Cardiac muscle cell (in vitro differentiated cells and primary cell): Measurements from ENCODE around the gene ARHGEF26. TPM values are rescaled to one million over a fixed set of nuclear protein-coding genes. Genes with fewer than 3 reads are reported as not detected.

Experiments used
- DNase-seq, 2 donors: peaks; one replicate each; pipeline versions ENCODE4 v3.0.0 to v3.0.0-alpha.2; 2010 to 2017; ENCODE audit warnings: low read depth in 1 of 2, low spot score in 1 of 2
- H3K27ac ChIP-seq: fragments of 200-600 bp; sonication (generic); 2 replicates; pipeline ENCODE4 v1.5.1; 2016
- H3K27me3 ChIP-seq: fragments of 200-600 bp; sonication (generic); 2 replicates; pipeline ENCODE4 v1.6.0; 2016; ENCODE audit warnings: control low read depth
- H3K36me3 ChIP-seq: fragments of 200-600 bp; sonication (generic); 2 replicates; pipeline ENCODE4 v1.5.1; 2016; ENCODE audit warnings: control low read depth
- H3K4me1 ChIP-seq: fragments of 200-600 bp; sonication (generic); 2 replicates; pipeline ENCODE4 v1.8.1; 2017; ENCODE audit warnings: low read depth, mild to moderate bottlenecking, mixed run types
- H3K4me3 ChIP-seq: fragments of 200-600 bp; sonication (generic); 2 replicates; pipeline ENCODE4 v1.5.1; 2016; ENCODE audit warnings: mild to moderate bottlenecking
- H3K9me3 ChIP-seq: fragments of 200-600 bp; sonication (generic); 2 replicates; pipeline ENCODE4 v1.5.1; 2017; ENCODE audit warnings: low read depth, mild to moderate bottlenecking, control low read depth
- CTCF ChIP-seq: IDR thresholded peaks from 2 replicates; pipeline ENCODE4 v1.5.1; 2012; ENCODE audit warnings: low read depth, mild to moderate bottlenecking, low read length
- polyA plus RNA-seq: library from polyadenylated mRNA; unstranded; fragments of >200 nt; fragmentation: Nextera tagmentation; extraction: Ambion mirVana; gene quantifications from 2 replicates; pipeline ENCODE4 v1.2.1, GENCODE V29; 2016
- total RNA-seq: library from RNA; depleted of rRNA; stranded (reverse); fragments of >200 nt; gene quantifications from 2 replicates; pipeline ENCODE4 v1.2.3, GENCODE V29; 2016

Gene ARHGEF26, protein sequence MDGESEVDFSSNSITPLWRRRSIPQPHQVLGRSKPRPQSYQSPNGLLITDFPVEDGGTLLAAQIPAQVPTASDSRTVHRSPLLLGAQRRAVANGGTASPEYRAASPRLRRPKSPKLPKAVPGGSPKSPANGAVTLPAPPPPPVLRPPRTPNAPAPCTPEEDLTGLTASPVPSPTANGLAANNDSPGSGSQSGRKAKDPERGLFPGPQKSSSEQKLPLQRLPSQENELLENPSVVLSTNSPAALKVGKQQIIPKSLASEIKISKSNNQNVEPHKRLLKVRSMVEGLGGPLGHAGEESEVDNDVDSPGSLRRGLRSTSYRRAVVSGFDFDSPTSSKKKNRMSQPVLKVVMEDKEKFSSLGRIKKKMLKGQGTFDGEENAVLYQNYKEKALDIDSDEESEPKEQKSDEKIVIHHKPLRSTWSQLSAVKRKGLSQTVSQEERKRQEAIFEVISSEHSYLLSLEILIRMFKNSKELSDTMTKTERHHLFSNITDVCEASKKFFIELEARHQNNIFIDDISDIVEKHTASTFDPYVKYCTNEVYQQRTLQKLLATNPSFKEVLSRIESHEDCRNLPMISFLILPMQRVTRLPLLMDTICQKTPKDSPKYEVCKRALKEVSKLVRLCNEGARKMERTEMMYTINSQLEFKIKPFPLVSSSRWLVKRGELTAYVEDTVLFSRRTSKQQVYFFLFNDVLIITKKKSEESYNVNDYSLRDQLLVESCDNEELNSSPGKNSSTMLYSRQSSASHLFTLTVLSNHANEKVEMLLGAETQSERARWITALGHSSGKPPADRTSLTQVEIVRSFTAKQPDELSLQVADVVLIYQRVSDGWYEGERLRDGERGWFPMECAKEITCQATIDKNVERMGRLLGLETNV
- total RNA-seq (4.0 and 4.2 TPM in 2 replicates), polyA plus RNA-seq (2.9 and 3.4 TPM in 2 replicates)

DNA sequence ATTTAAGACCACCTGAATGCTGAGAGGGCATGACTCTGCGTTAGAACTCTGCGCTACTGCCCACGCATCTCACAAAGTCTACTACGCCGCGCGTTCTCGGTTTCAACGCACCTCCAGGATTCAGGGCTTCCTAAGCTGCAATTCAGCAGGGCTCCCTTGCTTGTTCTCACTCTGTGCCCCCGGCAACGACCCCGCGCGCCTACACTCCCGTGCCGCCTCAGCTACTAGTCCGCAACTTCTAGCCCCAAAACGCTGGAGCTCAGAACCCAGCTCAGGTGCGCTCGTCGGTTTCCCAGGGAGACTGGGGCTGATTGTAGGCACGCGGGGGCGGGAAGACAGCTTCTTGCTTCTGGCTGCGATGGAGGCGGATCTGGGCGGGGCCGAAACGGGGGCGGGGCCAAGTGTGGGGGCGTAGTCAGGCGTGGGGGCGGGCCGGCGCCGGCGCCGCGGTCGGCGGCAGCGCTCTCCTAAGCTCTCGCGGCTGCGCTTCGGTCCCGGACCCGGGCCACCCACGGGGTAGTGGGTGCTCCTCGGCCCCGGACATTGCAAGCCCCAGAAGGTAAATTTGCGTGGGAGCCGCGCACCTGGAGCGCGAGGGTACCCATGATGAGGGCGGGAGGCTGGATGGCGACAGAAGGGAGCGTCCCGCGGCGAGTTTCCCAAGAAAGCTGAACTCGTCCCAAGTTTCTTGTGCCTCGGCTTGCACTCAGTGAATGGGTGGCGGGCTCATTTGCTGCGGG, at the start of gene ARHGEF26:
Gene ARHGEF26 (plus strand): TSS at position 430 of the 740 bp plus-strand sequence. CDS start 603 bp downstream, outside the sequence.
- no peaks in the 10 kb centered on the region for H3K36me3 ChIP-seq
- H3K9me3 ChIP-seq: no peaks in the 10 kb centered on the region
- H3K4me3 ChIP-seq: peak within 1 kb of the TSS; percentile 52
- peaks cover 6% of the 10 kb centered on the region for H3K4me1 ChIP-seq
- peaks cover 32% of the 10 kb centered on the region for H3K27me3 ChIP-seq
- no peak within 1 kb of the TSS for H3K27ac ChIP-seq
- no peak for TF ChIP-seq CTCF
- DNase-seq: peak; percentile 79 to 85

- H3K4me1 ChIP-seq: no peaks in the 10 kb centered on the region
- H3K36me3 ChIP-seq: no peaks in the 10 kb centered on the region
- DNase-seq: no peak
- TF ChIP-seq CTCF: no peak
- H3K4me3 ChIP-seq: no peak overlapping the region
- no peak overlapping the region for H3K27ac ChIP-seq
- no peaks in the 10 kb centered on the region for H3K27me3 ChIP-seq
- no peaks in the 10 kb centered on the region for H3K9me3 ChIP-seq
These were observed 46.2 kb upstream of the ARHGEF26 start for GRCh38 chr3:154074966-154075365.

- no peaks in the 10 kb centered on the region for H3K4me1 ChIP-seq
- H3K4me3 ChIP-seq: no peak overlapping the region
- H3K36me3 ChIP-seq: no peaks in the 10 kb centered on the region
- no peaks in the 10 kb centered on the region for H3K9me3 ChIP-seq
- DNase-seq: no peak
- no peak for TF ChIP-seq CTCF
- H3K27me3 ChIP-seq: no peaks in the 10 kb centered on the region
- no peak overlapping the region for H3K27ac ChIP-seq
These were observed 42.5 kb upstream of the ARHGEF26 start for GRCh38 chr3:154078672-154079071.

- no peak for DNase-seq
- H3K36me3 ChIP-seq: no peaks in the 10 kb centered on the region
- no peak overlapping the region for H3K27ac ChIP-seq
- no peak for TF ChIP-seq CTCF
- no peaks in the 10 kb centered on the region for H3K9me3 ChIP-seq
- H3K27me3 ChIP-seq: no peaks in the 10 kb centered on the region
- no peaks in the 10 kb centered on the region for H3K4me1 ChIP-seq
- no peak overlapping the region for H3K4me3 ChIP-seq
These were observed 39.9 kb upstream of the ARHGEF26 start for GRCh38 chr3:154081305-154081704.

GRCh38 chr3:154085071-154085470, 36.1 kb upstream of the ARHGEF26 start:
- no peak for TF ChIP-seq CTCF
- Histone ChIP-seq H3K27ac (no peak overlapping the region), H3K36me3 (no peaks in the 10 kb centered on the region), H3K4me3 (no peak overlapping the region), H3K9me3 (no peaks in the 10 kb centered on the region), H3K4me1 (no peaks in the 10 kb centered on the region), H3K27me3 (no peaks in the 10 kb centered on the region)
- no peak for DNase-seq
